H9 (cell line): ENCODE data around the gene GADD45A. TPM values are rescaled to one million over a fixed set of nuclear protein-coding genes. Genes with fewer than 3 reads are reported as not detected.
A peak's percentile ranks its signal among the peaks of the same experiment; 100 is the strongest.

ENCODE experiments used
- DNase-seq: peaks from one replicate; pipeline ENCODE4 v3.0.0-alpha.2; 2017
- H2AFZ ChIP-seq: one replicate; pipeline ENCODE4 v1.6.1; 2013; ENCODE audit warnings: mild to moderate bottlenecking, low read length, control low read depth, moderate library complexity
- H2AK5ac ChIP-seq: 2 replicates; pipeline ENCODE4 v1.6.1; 2013; ENCODE audit warnings: low read length, control low read depth, mixed read lengths; ENCODE audit not compliant: insufficient read length
- H2BK120ac ChIP-seq: one replicate; pipeline ENCODE4 v1.6.1; 2013; ENCODE audit warnings: low read depth, mild to moderate bottlenecking, low read length, control low read depth, inconsistent platforms; ENCODE audit not compliant: poor library complexity, severe bottlenecking
- H2BK12ac ChIP-seq: 2 replicates; pipeline ENCODE4 v1.6.1; 2013; ENCODE audit warnings: low read length, control low read depth, mixed read lengths, low read depth; ENCODE audit not compliant: insufficient read length
- H2BK15ac ChIP-seq: 2 replicates; pipeline ENCODE4 v1.6.1; 2013; ENCODE audit warnings: low read depth, low read length, control low read depth
- H2BK20ac ChIP-seq: one replicate; pipeline ENCODE4 v1.6.1; 2013; ENCODE audit warnings: low read depth, mild to moderate bottlenecking, low read length, control low read depth, inconsistent platforms; ENCODE audit not compliant: poor library complexity, severe bottlenecking
- H2BK5ac ChIP-seq: 2 replicates; pipeline ENCODE4 v1.6.1; 2013; ENCODE audit warnings: low read length, control low read depth, mixed read lengths; ENCODE audit not compliant: insufficient read length
- H3K14ac ChIP-seq: 2 replicates; pipeline ENCODE4 v1.6.1; 2013; ENCODE audit warnings: low read length, control low read depth; ENCODE audit not compliant: insufficient read depth
- H3K18ac ChIP-seq: 2 replicates; pipeline ENCODE4 v1.6.1; 2013; ENCODE audit warnings: low read depth, mild to moderate bottlenecking, mixed read lengths, low read length, control low read depth; ENCODE audit not compliant: insufficient read length
- H3K23ac ChIP-seq: 2 replicates; pipeline ENCODE4 v1.6.1; 2013; ENCODE audit warnings: low read length, control low read depth, mixed read lengths, low read depth; ENCODE audit not compliant: insufficient read length
- H3K23me2 ChIP-seq: 2 replicates; pipeline ENCODE4 v1.6.1; 2013; ENCODE audit warnings: low read depth, mild to moderate bottlenecking, mixed read lengths, low read length, control low read depth; ENCODE audit not compliant: insufficient read length, poor library complexity, severe bottlenecking
- H3K27ac ChIP-seq: 2 replicates; pipeline ENCODE4 v1.5.1; 2013; ENCODE audit warnings: low read length, control low read depth, mixed read lengths, low read depth; ENCODE audit not compliant: insufficient read length
- H3K27me3 ChIP-seq: 2 replicates; pipeline ENCODE4 v1.6.1; 2013; ENCODE audit warnings: low read length, control low read depth, inconsistent platforms; ENCODE audit not compliant: insufficient read depth
- H3K4ac ChIP-seq: 2 replicates; pipeline ENCODE4 v1.6.1; 2013; ENCODE audit warnings: low read depth, mild to moderate bottlenecking, control low read depth, inconsistent platforms, low read length, moderate library complexity
- H3K4me1 ChIP-seq: 2 replicates; pipeline ENCODE4 v1.6.1; 2013; ENCODE audit warnings: low read length, control low read depth, inconsistent platforms; ENCODE audit not compliant: insufficient read depth
- H3K4me2 ChIP-seq: 2 replicates; pipeline ENCODE4 v1.6.1; 2013; ENCODE audit warnings: low read length, control low read depth, mixed read lengths; ENCODE audit not compliant: insufficient read length, insufficient read depth
- H3K56ac ChIP-seq: 2 replicates; pipeline ENCODE4 v1.6.1; 2013; ENCODE audit warnings: low read depth, mild to moderate bottlenecking, mixed read lengths, low read length, control low read depth; ENCODE audit not compliant: insufficient read length
- H3K79me1 ChIP-seq: 2 replicates; pipeline ENCODE4 v1.6.1; 2013; ENCODE audit warnings: low read depth, mild to moderate bottlenecking, moderate library complexity, low read length, control low read depth, inconsistent platforms; ENCODE audit not compliant: insufficient read depth, poor library complexity, severe bottlenecking
- H3K79me2 ChIP-seq: 2 replicates; pipeline ENCODE4 v1.6.1; 2013; ENCODE audit warnings: low read length, control low read depth, inconsistent platforms; ENCODE audit not compliant: insufficient read depth
- H3K9ac ChIP-seq: 2 replicates; pipeline ENCODE4 v1.6.1; 2013; ENCODE audit warnings: low read length, control low read depth, mixed read lengths; ENCODE audit not compliant: insufficient read length; ENCODE audit errors: extremely low read depth
- H3K9me3 ChIP-seq: one replicate; pipeline ENCODE4 v1.6.1; 2013; ENCODE audit warnings: low read depth, low read length, inconsistent platforms; ENCODE audit not compliant: control insufficient read depth
- H3T11ph ChIP-seq: one replicate; pipeline ENCODE4 v1.6.1; 2013; ENCODE audit warnings: mild to moderate bottlenecking, low read length, control low read depth, inconsistent platforms
- H4K20me1 ChIP-seq: one replicate; pipeline ENCODE4 v1.6.1; 2013; ENCODE audit not compliant: control insufficient read depth, insufficient read length, insufficient read depth
- H4K5ac ChIP-seq: 2 replicates; pipeline ENCODE4 v1.6.1; 2013; ENCODE audit warnings: low read depth, mild to moderate bottlenecking, mixed read lengths, low read length, control low read depth; ENCODE audit not compliant: insufficient read length
- H4K8ac ChIP-seq: replicated peaks from 2 replicates; pipeline ENCODE4 v1.6.1; 2013; ENCODE audit warnings: low read length, control low read depth, mixed read lengths, low read depth; ENCODE audit not compliant: insufficient read length
- H4K91ac ChIP-seq: 2 replicates; pipeline ENCODE4 v1.6.1; 2013; ENCODE audit warnings: low read depth, mild to moderate bottlenecking, moderate library complexity, mixed read lengths, low read length, control low read depth; ENCODE audit not compliant: insufficient read length
- H3K27ac Mint-ChIP-seq, 3 experiments: 2 replicates in 2 of 3; 3 replicates in 1 of 3; pipeline ENCODE4 v1.8.0; 2020 to 2021; ENCODE audit warnings: mixed read lengths in 3 of 3, mild to moderate bottlenecking in 1 of 3, moderate library complexity in 1 of 3
- H3K27me3 Mint-ChIP-seq: 2 replicates; pipeline ENCODE4 v1.8.0; 2021; ENCODE audit warnings: low read depth, mild to moderate bottlenecking, moderate library complexity, mixed read lengths
- H3K36me3 Mint-ChIP-seq, 3 experiments: 2 replicates in 2 of 3; 3 replicates in 1 of 3; pipeline ENCODE4 v1.8.0; 2020 to 2021; ENCODE audit warnings: low read depth in 3 of 3, mixed read lengths in 3 of 3; ENCODE audit not compliant: insufficient read depth in 1 of 3
- H3K4me1 Mint-ChIP-seq, 2 experiments: 2 replicates each; pipeline ENCODE4 v1.8.0; 2020; ENCODE audit warnings: mixed read lengths in 2 of 2
- H3K4me3 Mint-ChIP-seq, 2 experiments: 2 replicates in 1 of 2; 3 replicates in 1 of 2; pipeline ENCODE4 v1.8.0; 2020 to 2021; ENCODE audit warnings: mild to moderate bottlenecking in 2 of 2, mixed read lengths in 2 of 2, moderate library complexity in 1 of 2
- H3K9me3 Mint-ChIP-seq, 2 experiments: 2 replicates in 1 of 2; 3 replicates in 1 of 2; pipeline ENCODE4 v1.8.0; 2020; ENCODE audit warnings: mild to moderate bottlenecking in 2 of 2, mixed read lengths in 2 of 2, moderate library complexity in 1 of 2
- CTCF ChIP-seq: fragments of 200-600 bp; sonication (generic); conservative IDR thresholded peaks from 3 replicates; pipeline ENCODE4 v1.8.0; 2021; ENCODE audit warnings: antibody characterized with exemption, mild to moderate bottlenecking
- WGBS: extraction: QIAGEN DNeasy Blood & Tissue Kit; methylation state at CpG from one replicate; pipeline ENCODE4 v1.1.7; 2013; ENCODE audit warnings: missing lambda C conversion rate, low lambda C conversion rate, mixed read lengths; ENCODE audit not compliant: insufficient read length; ENCODE audit errors: extremely low coverage; 5-methylcytosine and 5-hydroxymethylcytosine counted together
- total RNA-seq: library from RNA; stranded (reverse); gene quantifications from 2 replicates; pipeline ENCODE4 v1.2.1, GENCODE V29; 2021

GADD45A gene
- total RNA-seq, 1 experiment from 2014 or later: 22.8 TPM

GRCh38 chr1:67723620-67724019 lies 38.6 kb downstream of the GADD45A start:
- no CpG with 5 or more reads among the region's 2 CpGs for WGBS

More at GRCh38 chr1:67723620-67724019, 38.6 kb downstream of the GADD45A start:
- Histone ChIP-seq H3K9ac (no peak overlapping the region), H2BK20ac (no peak overlapping the region), H4K5ac (no peak overlapping the region), H3K23ac (no peak overlapping the region), H3K56ac (no peak overlapping the region), H2AFZ (no peak overlapping the region), H3K23me2 (no peaks in the 10 kb centered on the region), H2BK120ac (no peak overlapping the region), H3K9me3 (no peaks in the 10 kb centered on the region), H3K27me3 (no peaks in the 10 kb centered on the region), H3K79me1 (no peaks in the 10 kb centered on the region), H3K4ac (no peak overlapping the region), H2BK5ac (no peak overlapping the region), H3K4me2 (no peak overlapping the region), H3K4me1 (peaks cover 3% of the 10 kb centered on the region), H3K79me2 (no peaks in the 10 kb centered on the region), H2AK5ac (no peak overlapping the region), H3K27ac (no peak overlapping the region), H2BK15ac (no peak overlapping the region), H4K20me1 (no peaks in the 10 kb centered on the region), H3K14ac (no peak overlapping the region), H3T11ph (no peak overlapping the region), H4K91ac (no peak overlapping the region), H4K8ac (no peak overlapping the region), H2BK12ac (no peak overlapping the region), H3K18ac (peak overlapping the region; percentile 11)
- Mint-ChIP-seq H3K36me3 (no peaks in the 10 kb centered on the region), H3K9me3 (no peaks in the 10 kb centered on the region), H3K27ac (no peak overlapping the region), H3K4me1 (peaks cover 8 to 13% of the 10 kb centered on the region in 2 experiments), H3K4me3 (no peak overlapping the region), H3K27me3 (no peaks in the 10 kb centered on the region)
- DNase-seq: no peak
- TF ChIP-seq CTCF: no peak
